NB4 (cell line): ENCODE results near the gene SPP1.
"Not testable (repeated sequence)": the region's sequence is repeated elsewhere in the genome, so short reads cannot be mapped to it uniquely, and the experiment has no call there.

Experiments
- DNase-seq: peaks from one replicate; pipeline ENCODE4 v3.0.0; 2010; ENCODE audit warnings: low read depth
- H3K4me3 ChIP-seq: one replicate; pipeline ENCODE4 v1.5.1; 2011; ENCODE audit warnings: mild to moderate bottlenecking, low read depth, low read length, moderate library complexity
- MAX ChIP-seq: IDR thresholded peaks from 2 replicates; pipeline ENCODE4 v1.6.1; 2011; ENCODE audit warnings: low read depth, low read length
- MYC ChIP-seq: IDR thresholded peaks from 2 replicates; pipeline ENCODE4 v1.6.1; 2011; ENCODE audit warnings: low read depth, low read length
- POLR2A ChIP-seq: IDR thresholded peaks from 2 replicates; pipeline ENCODE4 v1.6.1; 2011; ENCODE audit warnings: mild to moderate bottlenecking; ENCODE audit not compliant: insufficient read length; ENCODE audit errors: extremely low read depth
- TF ChIP-seq, protein P1 (sequence below): IDR thresholded peaks from one replicate; pipeline ENCODE4 v1.5.1; 2012; ENCODE audit warnings: low read depth, low read length

SPP1 gene

DNA sequence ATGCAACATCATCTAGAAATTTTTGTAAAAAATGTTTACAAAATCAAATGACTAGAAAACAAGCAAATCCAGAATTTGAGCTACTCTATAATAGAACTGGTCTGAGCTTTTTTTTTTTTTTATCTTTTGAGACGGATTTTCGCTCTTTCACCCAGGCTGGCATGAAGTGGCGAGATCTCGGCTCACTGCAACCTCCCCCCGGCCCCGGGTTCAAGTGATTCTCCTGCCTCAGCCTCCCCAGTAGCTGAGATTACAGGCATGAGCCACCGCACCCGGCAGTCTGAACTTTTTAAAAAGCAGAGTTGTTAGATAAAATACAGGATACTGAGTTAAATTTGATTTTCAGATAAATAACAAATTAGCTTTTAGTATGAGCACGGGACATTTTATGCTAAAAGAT lies 11.0 kb downstream of the SPP1 start:
- TF ChIP-seq, protein P1, sequence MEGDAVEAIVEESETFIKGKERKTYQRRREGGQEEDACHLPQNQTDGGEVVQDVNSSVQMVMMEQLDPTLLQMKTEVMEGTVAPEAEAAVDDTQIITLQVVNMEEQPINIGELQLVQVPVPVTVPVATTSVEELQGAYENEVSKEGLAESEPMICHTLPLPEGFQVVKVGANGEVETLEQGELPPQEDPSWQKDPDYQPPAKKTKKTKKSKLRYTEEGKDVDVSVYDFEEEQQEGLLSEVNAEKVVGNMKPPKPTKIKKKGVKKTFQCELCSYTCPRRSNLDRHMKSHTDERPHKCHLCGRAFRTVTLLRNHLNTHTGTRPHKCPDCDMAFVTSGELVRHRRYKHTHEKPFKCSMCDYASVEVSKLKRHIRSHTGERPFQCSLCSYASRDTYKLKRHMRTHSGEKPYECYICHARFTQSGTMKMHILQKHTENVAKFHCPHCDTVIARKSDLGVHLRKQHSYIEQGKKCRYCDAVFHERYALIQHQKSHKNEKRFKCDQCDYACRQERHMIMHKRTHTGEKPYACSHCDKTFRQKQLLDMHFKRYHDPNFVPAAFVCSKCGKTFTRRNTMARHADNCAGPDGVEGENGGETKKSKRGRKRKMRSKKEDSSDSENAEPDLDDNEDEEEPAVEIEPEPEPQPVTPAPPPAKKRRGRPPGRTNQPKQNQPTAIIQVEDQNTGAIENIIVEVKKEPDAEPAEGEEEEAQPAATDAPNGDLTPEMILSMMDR, result no peak
- TF ChIP-seq MYC, result no peak
- no peak for TF ChIP-seq MAX
- TF ChIP-seq POLR2A, result no peak
- no peak overlapping the region for H3K4me3 ChIP-seq

GRCh38 chr4:87989765-87990164 lies 14.3 kb downstream of the SPP1 start:
- H3K4me3 ChIP-seq, result no peak overlapping the region
- TF ChIP-seq POLR2A (no peak), MAX (no peak), MYC (no peak)
- TF ChIP-seq, protein P1, result no peak
- DNase-seq, result no peak

More for the DNA sequence above, 11.0 kb downstream of the SPP1 start:
- DNase-seq, result no peak

DNA sequence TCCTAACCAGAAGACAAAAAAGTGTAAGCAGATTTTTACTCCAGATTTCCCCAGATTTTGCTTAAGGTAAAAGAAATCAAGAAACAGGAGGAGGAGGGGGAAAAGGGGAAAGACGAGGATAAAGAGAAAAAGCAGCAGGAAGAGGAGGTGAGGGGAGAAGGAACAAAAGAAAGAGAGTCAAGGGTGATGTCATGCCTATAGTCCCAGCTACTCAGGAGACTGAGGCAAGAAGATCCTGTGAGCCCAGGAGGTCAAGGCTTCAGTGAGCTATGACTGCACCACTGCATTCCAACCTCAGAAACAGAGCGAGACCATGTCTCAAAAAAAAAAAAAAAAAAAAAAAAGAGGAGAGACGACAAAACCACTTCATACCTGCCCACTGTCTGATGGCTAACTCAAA lies 19.9 kb downstream of the SPP1 start:
- DNase-seq, result no peak
- TF ChIP-seq MYC, result no peak
- no peak for TF ChIP-seq MAX
- TF ChIP-seq, protein P1, result no peak
- no peak for TF ChIP-seq POLR2A
- H3K4me3 ChIP-seq, result no peak overlapping the region

- not testable (repeated sequence) for H3K4me3 ChIP-seq, DNase-seq
Measured at GRCh38 chr4:87999191-87999691, 23.7 kb downstream of the SPP1 start.

GRCh38 chr4:88001871-88002270 lies 26.4 kb downstream of the SPP1 start:
- TF ChIP-seq MAX, result no peak
- TF ChIP-seq POLR2A, result no peak
- no peak for TF ChIP-seq MYC
- TF ChIP-seq, protein P1, result no peak
- no peak overlapping the region for H3K4me3 ChIP-seq
- no peak for DNase-seq

DNA sequence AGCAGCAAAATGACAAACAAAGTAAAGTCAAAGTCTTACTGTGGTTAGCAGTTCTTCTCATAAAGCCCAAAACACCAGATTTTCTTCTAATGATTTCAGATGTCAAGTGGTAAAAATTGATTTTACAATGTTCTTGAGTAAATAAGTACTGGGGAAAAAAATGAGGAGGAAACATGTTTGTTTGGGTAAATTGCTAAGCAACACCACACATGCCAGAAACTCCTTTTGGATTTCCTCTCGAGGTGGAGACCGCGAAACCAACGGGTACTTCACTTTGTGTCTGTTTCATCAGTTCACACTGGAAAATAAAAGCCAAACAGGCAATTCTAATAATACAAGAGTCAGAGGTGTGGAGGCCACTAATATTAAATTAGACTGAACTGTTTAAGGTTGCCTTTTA lies 27.3 kb downstream of the SPP1 start:
- no peak for DNase-seq
- no peak for TF ChIP-seq POLR2A
- no peak for TF ChIP-seq MYC
- no peak for TF ChIP-seq MAX
- TF ChIP-seq, protein P1, result no peak
- no peak overlapping the region for H3K4me3 ChIP-seq
